RWPE2 (cell line): ENCODE data around the gene MUC21.
A peak's percentile ranks its signal among the peaks of the same experiment; 100 is the strongest.

Source experiments
- ATAC-seq: fragments of 200-7000 bp; cut with Tn5 transposase; 3 replicates; pipeline ENCODE4 v1.9.1; 2021; ENCODE audit warnings: low read depth
- DNase-seq: peaks from one replicate; pipeline ENCODE4 v3.0.0-alpha.2; 2020; ENCODE audit warnings: low spot score
- H3K27ac ChIP-seq: fragments of 450-650 bp; 2 replicates; pipeline ENCODE4 v1.5.1; 2017; ENCODE audit warnings: mild to moderate bottlenecking; ENCODE audit not compliant: poor library complexity, severe bottlenecking
- H3K27me3 ChIP-seq: fragments of 250-450 bp; sonication (Bioruptor Pico); 2 replicates; pipeline ENCODE4 v1.5.1; 2021; ENCODE audit warnings: mild to moderate bottlenecking, moderate library complexity; ENCODE audit not compliant: insufficient read depth, poor library complexity, severe bottlenecking
- H3K36me3 ChIP-seq: fragments of 250-450 bp; sonication (Bioruptor Pico); 2 replicates; pipeline ENCODE4 v1.5.1; 2020; ENCODE audit warnings: low read depth, mild to moderate bottlenecking, moderate library complexity
- H3K4me1 ChIP-seq: fragments of 250-450 bp; sonication (Bioruptor Pico); 2 replicates; pipeline ENCODE4 v1.5.1; 2021; ENCODE audit warnings: mild to moderate bottlenecking, moderate library complexity; ENCODE audit not compliant: insufficient read depth, poor library complexity, severe bottlenecking
- H3K4me3 ChIP-seq: fragments of 250-450 bp; sonication (Bioruptor Pico); 2 replicates; pipeline ENCODE4 v1.5.1; 2021; ENCODE audit warnings: mild to moderate bottlenecking, moderate library complexity; ENCODE audit not compliant: severe bottlenecking
- H3K9me3 ChIP-seq: fragments of 250-450 bp; sonication (Bioruptor Pico); 2 replicates; pipeline ENCODE4 v1.5.1; 2021; ENCODE audit warnings: mild to moderate bottlenecking, moderate library complexity; ENCODE audit not compliant: severe bottlenecking
- CTCF ChIP-seq: fragments of 450-650 bp; IDR thresholded peaks from one replicate; pipeline ENCODE4 v1.5.1; 2017; ENCODE audit warnings: mild to moderate bottlenecking, moderate library complexity; ENCODE audit not compliant: poor library complexity, severe bottlenecking

MUC21 gene

GRCh38 chr6:30983439-30983838 lies at the start of gene MUC21:
Gene MUC21 (plus strand): TSS chr6:30983718. CDS start chr6:30983959, 241 bp downstream.
- Histone ChIP-seq H3K27me3 (no peaks in the 10 kb centered on the region), H3K4me1 (no peaks in the 10 kb centered on the region), H3K9me3 (no peaks in the 10 kb centered on the region), H3K36me3 (no peaks in the 10 kb centered on the region), H3K27ac (no peak within 1 kb of the TSS), H3K4me3 (no peak within 1 kb of the TSS)
- no peak for TF ChIP-seq CTCF
- DNase-seq (no peak), ATAC-seq (no peak)

- 0 out of 3 replicates have a peak, but pooled peaks have one; percentile 24 for ATAC-seq
- no peaks in the 10 kb centered on the region for H3K9me3 ChIP-seq
- no peak for DNase-seq
- no peak overlapping the region for H3K4me3 ChIP-seq
- TF ChIP-seq CTCF: no peak
- H3K36me3 ChIP-seq: no peaks in the 10 kb centered on the region
- no peaks in the 10 kb centered on the region for H3K27me3 ChIP-seq
- peak overlapping the region; percentile 24 for H3K27ac ChIP-seq
- peaks cover 16% of the 10 kb centered on the region for H3K4me1 ChIP-seq
Measured at GRCh38 chr6:30935018-30935417, 48.5 kb upstream of the MUC21 start.

- Histone ChIP-seq H3K27ac (no peak overlapping the region), H3K4me3 (no peak overlapping the region), H3K36me3 (no peaks in the 10 kb centered on the region), H3K27me3 (no peaks in the 10 kb centered on the region), H3K9me3 (no peaks in the 10 kb centered on the region), H3K4me1 (peaks cover 12% of the 10 kb centered on the region)
- no peak for DNase-seq
- TF ChIP-seq CTCF: no peak
- no peak for ATAC-seq
Measured at GRCh38 chr6:30937265-30937664, 46.3 kb upstream of the MUC21 start.

GRCh38 chr6:30938730-30939129 lies 44.8 kb upstream of the MUC21 start:
- ATAC-seq: peak; percentile 32
- no peaks in the 10 kb centered on the region for H3K27me3 ChIP-seq
- H3K4me1 ChIP-seq: peaks cover 14% of the 10 kb centered on the region
- H3K9me3 ChIP-seq: no peaks in the 10 kb centered on the region
- H3K4me3 ChIP-seq: no peak overlapping the region
- H3K27ac ChIP-seq: no peak overlapping the region
- no peak for DNase-seq
- H3K36me3 ChIP-seq: no peaks in the 10 kb centered on the region
- TF ChIP-seq CTCF: no peak

GRCh38 chr6:30939473-30939872 lies 44.0 kb upstream of the MUC21 start:
- no peaks in the 10 kb centered on the region for H3K9me3 ChIP-seq
- peaks cover 14% of the 10 kb centered on the region for H3K4me1 ChIP-seq
- H3K36me3 ChIP-seq: no peaks in the 10 kb centered on the region
- no peak for TF ChIP-seq CTCF
- no peak for DNase-seq
- H3K27me3 ChIP-seq: no peaks in the 10 kb centered on the region
- ATAC-seq: no peak
- H3K27ac ChIP-seq: no peak overlapping the region
- no peak overlapping the region for H3K4me3 ChIP-seq
